Activated CD4-positive, alpha-beta T cell treated with anti-CD3 and anti-CD28 coated beads, Interleukin-2, Interleukin-6, amounts not matched to agents 100 ng/mL and 50 ng/mL, durations not matched to agents 16 hours and 8 hours (primary cell): ENCODE results near the gene WDR27.

Experiments used
- DNase-seq: peaks from one replicate; pipeline ENCODE4 v3.0.0-alpha.2; 2020

WDR27 gene

DNA sequence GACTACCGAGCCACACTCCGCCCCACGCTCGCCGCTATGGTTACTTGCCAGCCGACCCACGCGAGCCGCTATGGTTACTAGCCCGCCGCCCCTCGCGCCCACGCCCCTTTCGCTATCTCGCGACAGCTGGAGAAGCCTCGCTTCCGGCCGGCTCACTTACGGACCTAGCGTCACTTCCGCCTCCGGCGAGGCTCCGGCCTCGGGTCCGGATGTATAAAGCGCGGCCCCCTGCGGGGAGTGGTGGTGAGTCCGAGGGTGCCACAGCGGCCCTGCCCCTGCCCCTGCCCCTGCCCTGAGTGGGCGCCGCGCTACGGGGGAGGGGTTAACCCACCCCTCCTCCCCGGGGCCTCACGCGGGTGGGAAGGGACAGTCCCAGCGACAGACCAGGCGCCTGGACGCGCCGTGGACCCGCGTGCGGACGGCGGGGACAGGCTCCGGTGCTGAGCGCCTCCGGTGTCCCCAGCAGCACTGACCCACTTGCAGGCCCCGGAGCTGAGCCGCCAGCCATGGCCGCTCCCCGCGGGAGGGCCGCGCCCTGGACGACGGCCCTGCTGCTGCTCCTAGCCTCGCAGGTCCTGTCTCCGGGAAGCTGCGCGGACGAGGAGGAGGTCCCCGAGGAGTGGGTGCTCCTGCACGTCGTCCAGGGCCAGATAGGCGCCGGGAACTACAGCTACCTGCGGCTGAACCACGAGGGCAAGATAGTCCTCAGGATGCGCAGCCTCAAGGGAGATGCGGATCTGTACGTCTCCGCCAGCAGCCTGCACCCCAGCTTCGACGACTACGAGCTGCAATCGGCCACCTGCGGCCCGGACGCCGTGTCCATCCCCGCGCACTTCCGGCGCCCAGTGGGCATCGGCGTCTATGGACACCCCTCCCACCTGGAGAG, at the start of gene WDR27, which contains the start of gene C6orf120:
WDR27 (minus strand) TSS at position 76 of the 886 bp plus-strand sequence. CDS start 13,024 bp downstream, outside the sequence.
C6orf120 (plus strand) TSS at position 173 of the 886 bp plus-strand sequence; CDS start at position 507, 334 bp downstream.
- peak; percentile 98 for DNase-seq

DNA sequence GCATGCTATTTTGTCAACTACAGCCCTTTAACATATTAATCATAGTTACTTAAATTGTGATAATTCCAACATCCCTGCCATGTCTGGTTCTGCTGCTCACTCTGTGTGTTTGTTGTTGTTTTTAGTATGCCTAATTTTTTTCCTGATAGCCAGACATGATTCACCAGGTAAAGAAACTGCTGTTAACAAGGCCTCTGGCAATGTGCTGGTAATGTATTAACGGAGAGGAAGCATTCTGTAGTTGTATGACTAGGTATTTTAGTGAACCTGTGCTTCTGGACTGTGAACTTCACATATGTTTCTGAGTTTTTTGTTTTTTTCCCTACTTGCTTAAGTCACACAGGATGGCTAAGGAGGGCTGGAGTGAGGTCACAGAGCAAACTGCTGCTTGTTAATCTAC, 44.7 kb upstream of the WDR27 start:
- DNase-seq, result no peak

DNA sequence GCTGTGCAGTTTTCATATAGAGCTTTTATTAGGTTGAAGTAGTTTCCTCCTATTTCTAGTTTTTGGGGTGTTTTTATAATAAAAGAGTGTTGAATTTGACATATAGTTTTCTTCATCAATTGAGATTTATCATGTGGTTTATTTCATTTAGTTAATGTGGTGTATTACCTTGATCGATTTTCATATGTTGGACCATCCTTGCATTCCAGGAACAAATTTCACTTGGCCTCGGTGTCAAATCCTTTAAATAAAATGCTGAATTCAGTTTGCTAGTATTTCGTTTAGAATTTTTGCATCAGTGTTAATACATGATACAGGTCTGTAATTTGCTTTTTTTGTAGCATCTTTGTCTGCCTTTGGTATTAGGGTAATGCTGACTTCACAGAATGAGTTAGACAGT, 43.6 kb upstream of the WDR27 start:
- DNase-seq, result no peak

DNA sequence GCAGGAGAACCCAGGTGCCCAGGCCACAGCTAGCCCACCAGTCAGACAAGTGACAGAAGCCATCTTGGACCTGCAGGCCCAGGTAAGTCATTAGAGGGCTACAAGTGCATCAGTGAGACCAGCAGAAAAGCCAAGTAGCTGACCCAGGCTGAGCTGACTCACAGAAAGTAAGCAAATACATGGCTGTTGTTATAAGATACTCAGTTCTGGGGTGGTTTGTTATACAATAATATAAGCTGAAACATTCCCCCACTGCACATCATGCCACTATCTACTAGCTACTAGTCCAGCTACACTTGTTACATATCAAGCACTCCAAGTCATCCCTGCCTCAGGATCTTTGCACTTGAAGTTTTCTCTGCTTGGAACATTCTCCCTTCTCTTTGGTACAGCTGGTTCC, 39.5 kb upstream of the WDR27 start:
- no peak for DNase-seq

DNA sequence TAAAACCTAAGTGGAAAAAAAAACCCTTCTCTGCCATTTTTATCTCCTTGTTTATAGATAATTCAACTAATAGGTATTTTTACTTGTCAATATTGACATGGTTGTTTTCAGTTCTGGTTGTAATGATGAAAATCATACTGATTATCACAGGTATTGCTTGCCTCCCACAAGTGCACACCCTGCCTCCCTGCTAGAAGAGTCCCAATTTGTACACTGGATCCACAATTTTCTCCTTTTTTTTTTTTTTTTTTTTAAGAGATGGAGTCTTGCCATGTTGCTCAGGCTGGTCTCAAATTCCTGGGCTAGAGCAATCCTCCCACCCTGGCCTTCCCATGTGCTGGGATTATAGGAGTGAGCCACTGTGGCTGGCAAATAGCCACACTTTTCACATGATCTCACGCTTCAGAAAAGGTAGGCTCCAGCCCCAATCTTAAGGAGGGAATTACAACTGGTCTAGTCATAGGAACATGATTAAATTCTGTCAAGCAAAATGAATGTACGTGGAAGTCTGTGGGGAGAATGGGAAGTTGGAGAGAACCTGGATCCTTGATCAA, 37.2 kb upstream of the WDR27 start:
- no peak for DNase-seq

DNA sequence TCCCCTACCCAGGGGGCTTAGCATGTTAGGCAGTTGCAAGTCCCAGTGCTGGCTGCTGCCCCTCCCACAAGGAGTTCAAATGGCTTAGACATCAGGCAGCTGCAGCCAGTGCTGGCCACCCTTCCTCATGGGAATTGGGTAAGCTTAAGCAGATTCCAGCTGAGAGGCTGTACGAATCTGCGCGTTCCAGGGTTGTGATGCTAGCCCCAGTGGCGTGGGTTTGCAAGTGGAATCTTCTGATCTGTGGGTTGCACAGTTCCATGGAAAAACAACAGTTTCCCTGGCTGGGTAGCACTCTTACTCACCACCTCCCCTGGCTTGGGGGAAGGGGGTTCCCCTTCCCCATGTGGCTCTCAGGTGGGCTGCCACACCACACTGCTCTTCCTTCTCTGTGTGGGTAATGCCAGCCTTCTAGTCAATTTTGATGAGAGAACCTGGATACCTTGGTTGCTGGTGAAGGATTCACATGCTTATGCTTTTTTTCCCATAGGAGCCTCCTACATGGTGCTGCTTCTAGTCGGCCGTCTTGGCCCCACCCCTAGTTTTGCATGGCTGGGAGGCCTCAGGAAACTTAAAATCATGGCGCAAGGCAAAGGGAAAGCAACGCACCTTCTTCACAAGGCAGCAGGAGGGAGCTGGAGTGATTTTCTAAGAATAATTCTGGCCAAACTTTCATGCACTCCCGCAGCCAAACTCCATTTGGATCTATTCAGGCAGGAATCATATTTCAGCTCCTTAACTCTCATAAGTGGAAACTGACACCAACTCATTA, 36.6 kb upstream of the WDR27 start:
- DNase-seq, result no peak

DNA sequence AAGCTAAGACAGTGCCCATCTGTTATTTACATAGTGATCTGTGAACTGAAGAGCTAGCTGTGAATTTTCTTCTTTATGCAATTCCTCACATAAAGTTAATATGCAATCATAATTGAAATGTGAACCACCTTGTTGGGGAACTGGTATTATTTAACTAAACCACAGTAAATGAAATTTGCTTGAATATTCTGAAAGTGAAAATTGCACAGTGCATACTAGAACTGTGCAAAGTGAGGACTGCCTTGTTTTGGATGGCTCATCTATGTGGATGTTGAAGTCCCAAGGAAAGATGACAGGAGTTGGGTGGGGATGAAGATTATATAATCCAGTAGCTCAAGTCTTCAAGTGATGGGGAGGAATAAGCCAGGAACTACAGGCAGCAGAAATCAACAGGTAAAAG, 28.1 kb upstream of the WDR27 start:
- no peak for DNase-seq

DNA sequence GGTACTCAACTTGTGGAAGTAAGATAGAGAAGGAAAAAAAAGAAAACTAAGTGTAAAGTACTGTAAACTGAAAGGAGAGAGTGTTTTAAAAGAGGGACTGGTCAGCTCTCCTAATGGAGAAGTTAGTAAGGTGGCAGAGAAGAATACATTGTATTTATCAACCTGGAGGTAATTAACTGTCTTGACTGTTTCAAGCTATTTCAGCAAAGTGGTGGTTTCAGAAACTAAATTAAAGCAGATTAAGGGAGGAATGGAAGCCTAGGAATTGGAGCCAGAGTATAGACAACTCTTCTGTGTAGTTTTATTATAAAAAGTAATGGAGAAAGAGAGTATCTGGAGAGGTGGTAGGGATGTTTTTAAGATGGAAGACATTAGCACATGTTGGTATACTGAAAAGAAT, 25.1 kb upstream of the WDR27 start:
- no peak for DNase-seq

DNA sequence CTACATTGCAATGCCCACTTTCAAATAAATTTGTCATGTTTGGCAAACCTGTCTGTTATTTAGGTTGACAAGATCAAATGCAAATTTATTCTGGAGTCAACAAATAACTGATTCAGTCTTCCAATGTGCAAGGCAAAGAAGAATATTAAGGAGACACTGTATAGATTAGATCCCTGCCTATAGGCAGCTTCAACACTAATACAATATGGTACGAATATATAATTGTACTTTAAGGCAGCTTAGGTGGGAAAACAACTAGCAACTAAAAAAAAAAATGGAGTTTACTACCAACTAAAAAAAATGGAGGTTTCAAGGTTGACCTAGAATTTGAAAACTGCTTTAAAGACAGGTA, 24.2 kb upstream of the WDR27 start:
- no peak for DNase-seq

DNA sequence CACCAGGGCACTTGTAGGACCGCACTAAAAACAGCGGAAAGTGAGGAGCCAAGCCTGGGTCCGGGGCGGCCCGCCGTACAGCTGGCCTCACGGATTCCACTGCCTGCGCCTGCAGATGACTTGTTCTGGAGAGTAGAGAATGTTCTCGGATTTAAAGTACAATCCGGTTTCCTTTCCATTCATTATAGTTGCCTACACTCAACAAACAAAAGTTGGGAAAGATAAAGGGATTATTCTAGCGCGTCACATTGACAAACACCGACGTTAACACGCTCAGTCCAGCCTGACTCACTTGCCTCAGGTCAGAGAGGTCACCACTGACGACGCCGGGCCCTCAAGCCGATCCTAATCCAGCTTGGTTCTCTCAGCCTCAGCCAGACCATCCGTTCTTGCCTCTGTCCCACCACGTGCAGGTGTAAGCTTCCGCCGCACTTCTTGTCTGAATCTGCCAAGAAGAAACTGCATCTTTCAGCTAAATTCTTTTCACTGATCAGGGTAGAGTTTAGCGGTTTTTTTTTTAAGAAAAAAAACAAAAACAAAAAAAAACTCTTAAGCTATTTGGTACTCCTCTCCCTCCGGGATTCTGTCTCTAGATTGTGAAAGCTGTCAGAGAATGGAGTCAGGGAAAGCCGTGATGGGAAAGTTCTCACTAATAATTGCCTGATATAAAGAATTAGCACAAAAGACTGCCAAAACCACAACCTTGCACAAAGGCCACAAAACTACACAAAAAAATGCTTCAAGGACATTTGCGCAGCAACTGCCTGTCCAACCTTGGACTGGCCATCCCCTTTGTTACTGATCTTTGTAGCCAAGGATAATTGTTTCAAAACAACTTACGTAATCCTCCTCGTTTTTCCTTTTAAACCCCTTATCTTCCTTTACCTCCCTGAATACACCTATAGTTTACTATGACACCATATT, 23.6 kb upstream of the WDR27 start:
- DNase-seq, result no peak

DNA sequence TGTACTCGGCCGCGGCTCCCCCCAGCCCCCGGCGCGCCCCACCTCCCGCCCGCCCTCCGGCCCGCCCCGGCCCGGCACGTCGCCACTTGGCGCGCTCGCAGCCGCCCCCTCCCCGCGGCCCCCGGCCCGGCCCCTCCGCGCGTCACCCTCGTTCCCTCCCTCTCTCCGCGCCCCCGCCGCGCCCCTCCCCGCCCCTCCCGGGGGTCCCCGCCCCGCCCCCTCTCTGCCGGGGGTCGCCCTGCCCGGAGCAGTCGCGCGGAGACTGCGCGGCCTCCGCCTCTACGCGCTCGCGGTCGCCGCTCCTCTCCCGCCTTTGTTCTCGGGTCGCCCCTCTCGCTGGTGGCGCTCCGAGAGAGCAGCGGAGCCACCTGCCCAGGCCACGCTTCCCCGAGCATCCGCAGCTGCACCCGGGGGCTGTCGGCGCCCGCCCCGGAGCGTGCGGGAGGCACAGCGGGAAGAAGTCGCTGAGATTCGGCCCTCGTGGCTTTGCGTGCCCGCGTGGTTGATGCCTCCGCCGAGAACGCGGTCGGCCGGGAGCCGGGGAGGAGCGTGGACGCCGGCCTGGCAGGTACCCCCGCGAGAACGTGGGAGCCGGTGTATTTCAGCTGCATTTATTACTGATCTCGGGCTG, 22.8 kb upstream of the WDR27 start, which contains the start of gene PHF10:
PHF10 (minus strand) TSS at position 7 of the 631 bp plus-strand sequence. CDS start 569 bp downstream, outside the sequence.
- peak; percentile 74 for DNase-seq

DNA sequence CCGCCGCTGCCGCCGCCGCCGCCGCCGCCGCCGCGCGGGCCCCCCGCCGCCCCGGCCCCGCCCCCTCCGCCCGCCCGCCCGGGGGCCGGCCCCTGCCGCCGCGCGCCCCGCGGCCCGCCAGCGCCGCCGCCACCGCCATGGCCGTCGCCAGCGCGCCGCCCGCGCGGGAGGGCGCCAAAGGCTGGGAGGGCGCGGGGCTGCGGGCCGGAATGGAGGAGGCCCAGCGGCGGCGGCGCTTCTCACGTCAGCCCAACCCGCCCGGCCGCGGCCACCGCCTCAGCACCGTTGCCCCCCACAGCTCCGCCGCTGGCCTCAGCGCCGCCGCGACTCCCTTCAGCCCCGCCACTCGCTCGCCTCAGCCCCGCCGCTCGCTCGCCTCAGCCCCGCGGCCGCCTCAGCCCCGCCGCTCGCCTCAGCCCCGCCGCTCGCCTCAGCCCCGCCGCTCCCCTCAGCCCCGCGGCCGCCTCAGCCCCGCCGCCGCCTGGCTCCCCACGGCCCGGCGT, 22.2 kb upstream of the WDR27 start:
- DNase-seq, result peak; percentile 38

DNA sequence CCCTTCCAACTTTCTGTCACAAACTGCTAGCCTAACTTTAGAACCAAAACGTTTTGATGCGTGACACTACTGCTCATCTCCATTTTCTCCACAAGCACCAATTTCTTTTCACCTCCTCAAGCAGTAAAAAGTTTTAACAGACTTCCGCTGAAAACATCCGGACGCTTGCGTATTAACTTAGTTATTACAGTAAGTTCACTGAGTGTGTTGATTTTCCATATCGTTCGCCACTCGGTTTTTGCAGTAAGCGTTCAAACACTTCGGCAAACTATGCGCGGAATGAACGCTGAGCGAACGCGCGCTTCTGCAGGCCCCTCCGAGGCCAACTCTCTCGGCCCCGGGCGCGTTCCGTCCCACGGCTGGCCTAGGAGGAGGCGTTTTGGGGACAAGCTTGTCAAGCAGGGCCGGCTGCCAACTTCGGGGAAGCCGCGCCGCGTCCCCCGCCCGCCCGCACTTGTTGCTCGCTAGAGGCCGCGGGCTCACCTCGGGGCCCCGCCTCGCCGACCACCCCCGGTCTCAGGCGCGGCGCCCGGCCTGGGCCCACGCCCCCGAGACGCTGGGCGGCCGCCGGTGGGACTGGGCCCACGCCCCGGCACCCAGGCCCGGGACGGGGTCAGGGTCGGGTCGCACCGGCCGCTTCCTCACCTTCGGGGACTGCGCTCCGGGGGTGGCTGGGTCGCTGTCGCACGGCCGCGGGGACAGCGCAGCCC, 21.5 kb upstream of the WDR27 start:
- DNase-seq, result peak; percentile 63

DNA sequence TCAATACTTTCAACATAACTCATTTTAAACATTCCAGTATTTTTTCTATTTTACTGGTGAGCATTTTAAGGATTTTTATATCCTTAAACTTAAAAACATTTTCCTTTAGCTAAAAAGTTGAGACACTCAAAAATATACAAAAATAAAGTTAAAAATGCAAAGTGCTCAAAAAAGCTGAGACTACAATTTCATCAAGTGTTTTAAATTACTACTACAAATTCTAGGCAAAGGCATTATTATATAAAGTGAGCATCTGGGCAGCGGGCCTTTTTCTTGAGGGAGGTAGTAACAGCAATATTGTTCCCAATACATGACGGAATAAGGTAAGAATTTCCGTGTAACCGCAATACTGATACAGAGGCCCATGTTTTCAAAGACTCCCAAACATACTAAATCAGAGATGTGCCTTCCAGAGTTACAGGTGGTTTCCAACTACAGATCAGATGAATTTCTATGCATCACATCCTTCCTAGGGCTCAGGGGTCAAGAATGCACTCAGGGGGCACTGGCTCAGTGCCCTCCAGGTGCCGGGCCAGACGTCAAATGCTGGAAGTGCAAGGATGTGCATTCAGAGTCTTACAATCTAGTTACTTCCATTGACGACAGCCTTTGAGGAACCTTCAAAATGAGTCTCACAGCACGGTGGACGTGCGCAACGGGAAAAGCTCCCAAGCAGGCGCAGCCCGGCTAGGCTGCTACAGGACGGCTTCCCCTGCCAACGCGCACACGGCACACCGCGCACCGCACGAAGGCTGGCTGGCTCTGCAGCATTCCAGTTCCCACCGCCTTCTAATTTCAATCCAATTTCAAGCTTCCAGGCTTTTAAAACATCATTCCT, 20.8 kb upstream of the WDR27 start:
- DNase-seq, result peak; percentile 47

DNA sequence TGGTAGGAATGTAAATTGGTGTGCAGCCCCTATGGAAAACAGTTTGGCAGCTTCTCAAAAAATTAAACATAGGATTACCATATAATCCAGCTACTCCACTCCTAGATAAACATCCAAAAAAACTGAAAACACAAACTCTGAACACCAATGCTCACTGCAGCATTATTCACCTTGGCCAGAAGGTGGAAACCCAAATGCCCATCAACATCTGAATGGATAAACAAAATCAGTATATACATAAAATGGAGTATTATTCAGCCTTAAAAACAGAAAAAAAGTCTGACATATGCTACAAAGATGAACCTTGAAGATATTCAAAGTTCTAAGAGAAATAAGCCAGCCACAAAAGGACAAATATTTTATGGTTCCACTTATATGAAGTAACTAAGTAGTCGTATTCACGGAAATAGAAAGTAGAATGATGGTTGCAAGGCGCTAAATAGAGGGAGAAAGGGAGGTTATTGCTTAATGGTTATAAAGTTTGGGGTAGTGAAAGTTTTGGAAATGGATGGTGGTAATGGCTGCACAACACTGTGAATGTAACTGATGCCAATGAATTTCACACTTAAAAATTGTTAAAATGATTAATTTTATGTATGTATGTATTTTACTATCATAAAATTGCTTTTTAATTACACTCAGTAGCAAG, 18.5 kb upstream of the WDR27 start:
- no peak for DNase-seq

DNA sequence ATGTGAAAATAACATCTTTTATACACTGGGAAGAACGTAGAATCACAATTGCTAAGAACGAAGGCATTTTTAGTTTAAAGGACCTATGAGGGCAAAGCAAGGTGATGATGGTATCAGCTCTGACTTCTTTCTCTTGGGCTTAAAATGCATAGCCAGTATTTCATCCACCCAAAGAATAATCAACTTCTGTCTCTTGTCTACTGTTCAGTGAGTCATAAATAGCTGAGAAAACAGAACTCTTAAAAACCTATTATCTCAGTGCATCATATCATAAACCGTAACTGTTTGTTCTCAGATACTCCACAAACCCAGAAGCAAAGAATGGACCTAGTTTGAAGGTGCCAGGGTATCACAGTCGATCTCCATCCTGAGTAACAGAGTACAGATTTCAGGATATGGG, 17.3 kb upstream of the WDR27 start:
- no peak for DNase-seq

DNA sequence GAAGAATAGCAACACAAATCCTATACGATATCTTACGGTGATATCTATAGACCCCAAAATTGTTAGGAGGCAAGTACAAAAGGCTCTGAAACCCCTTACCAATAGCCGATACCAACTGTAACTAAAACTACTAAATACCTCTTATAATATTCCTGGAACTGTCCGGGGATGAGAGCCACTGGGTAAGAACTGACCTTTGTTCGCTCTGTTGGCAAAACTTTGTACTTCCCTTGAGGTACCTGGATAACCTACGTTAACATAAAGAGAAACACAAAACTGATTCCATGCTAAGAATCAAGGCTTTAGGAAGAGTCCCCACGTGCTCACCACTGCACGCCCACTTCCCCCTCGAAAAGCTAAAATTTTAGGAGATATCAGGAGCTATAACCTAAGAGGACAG, 12.8 kb upstream of the WDR27 start:
- DNase-seq, result no peak

DNA sequence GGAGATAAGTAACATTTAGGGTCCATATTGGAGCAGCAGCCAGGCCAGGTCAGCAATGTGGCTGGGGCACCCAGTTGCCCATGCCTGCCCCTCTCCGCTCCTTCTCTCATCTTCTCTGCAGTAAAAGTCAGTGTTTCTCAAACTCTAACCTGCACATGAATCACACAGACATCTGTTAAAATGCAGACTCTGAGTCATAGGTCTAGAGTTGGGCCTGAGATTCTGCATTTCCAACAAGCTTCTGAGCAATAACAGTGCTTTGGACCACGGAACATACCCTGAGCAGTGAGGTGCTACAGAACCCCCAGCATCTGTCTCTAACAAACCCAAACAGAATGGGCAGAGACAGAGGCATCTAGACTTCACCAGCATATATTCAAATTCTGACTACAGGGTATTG, 12.3 kb upstream of the WDR27 start:
- DNase-seq, result no peak

DNA sequence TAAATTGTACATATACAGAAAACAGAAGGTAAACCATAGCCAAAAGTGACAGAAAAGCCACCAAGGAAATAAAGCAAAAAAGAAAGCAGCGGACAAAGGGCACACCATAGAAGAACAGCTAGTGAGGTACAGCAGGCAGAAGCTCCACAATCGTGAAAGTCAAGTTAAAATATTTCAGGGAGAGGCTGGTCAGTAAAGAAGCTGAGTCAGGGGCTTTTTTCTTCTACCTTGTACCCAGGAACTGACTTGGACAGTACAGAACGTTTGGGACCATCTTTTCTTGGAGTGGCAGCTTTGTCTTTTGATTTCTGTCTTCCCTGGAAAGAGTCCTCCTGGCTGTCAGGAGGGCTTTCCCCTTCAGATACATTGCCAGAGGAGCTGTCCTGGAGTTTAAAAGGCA, 8.2 kb upstream of the WDR27 start:
- no peak for DNase-seq

DNA sequence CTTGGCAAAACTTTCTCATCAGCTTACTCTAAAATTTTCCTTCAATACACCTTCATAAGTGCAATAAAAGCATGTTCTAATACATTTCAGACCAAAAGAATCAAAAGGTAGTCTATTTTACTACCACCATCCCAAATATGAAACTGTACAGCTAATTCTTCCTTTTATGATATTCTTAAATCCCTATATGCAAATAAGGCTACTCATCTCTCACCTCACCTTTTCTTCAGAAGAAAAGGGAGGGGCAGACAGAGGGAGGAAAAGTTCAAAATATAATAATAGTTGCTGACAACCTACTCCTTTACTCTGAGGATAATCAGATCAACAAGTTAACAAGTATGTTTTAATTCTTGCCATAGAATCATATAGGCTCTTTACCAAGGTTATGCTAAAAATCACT, 7.5 kb upstream of the WDR27 start:
- DNase-seq, result no peak
